HG02885 (cell line): Measurements from ENCODE around the gene TLR6.
"Not testable (repeated sequence)": the region's sequence is repeated elsewhere in the genome, so short reads cannot be mapped to it uniquely, and the experiment has no call there.

Experiments used
- ATAC-seq: cut with Tn5 transposase; IDR thresholded peaks from one replicate; pipeline ENCODE4 v1.9.1; 2021; ENCODE audit warnings: mild to moderate bottlenecking; ENCODE audit not compliant: unreplicated experiment, poor library complexity

TLR6 gene

DNA sequence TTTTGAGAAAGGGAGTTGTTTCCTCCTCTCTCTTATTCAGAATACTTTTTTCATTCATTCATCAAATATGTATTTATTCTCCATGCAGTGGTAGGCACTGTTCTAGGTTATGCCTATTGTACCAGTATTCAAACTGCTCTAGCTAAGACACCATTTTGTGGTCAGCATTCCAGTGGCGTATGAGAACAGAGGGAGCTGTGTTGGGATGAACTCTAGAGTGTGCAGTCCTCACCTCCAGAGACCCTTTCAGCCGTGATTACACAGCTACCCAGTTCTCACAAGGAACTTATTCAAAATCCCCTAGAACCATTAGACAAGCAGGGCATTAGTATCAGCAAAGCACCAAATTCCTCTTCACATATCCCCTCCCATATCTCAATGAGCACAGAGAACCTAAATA lies 56.3 kb downstream of the TLR6 start:
- no peak for ATAC-seq

DNA sequence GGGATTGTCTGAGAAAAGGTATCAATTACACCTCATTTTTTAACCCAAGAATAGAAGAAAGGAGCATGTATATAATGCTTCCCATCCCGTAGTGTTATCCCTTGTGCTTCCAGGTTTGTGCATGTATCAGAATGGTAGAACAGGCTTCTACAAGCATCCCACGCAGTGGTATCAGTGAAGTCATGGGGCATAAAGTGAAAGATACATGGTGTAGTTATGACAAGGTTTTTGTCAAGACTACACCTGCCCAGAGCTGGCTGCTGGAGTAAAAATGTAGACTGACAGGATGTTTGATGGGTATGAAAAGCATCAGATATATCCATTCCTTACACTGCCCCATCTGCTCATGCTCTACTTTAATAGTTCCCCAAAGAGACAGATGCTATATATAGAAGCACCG lies 61.5 kb downstream of the TLR6 start:
- ATAC-seq, result no peak

DNA sequence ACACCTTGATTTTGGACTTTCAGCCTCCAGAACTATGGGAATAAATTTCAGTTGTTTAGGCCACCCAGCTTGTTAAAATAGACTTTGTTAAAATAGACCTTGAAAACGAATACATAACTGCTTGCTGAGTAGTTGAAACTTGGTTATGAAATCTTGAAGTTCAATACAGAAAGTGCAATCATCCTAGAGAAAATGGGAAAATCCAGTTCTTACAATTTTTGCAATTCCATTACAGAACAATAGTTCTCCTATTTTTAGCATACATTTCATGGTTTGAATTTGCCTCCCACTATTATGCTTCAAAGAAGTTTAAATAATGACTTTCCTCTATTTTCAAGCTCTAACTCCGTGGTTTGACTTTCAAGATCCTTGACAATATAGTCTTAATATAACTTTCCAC lies 62.6 kb downstream of the TLR6 start:
- no peak for ATAC-seq

DNA sequence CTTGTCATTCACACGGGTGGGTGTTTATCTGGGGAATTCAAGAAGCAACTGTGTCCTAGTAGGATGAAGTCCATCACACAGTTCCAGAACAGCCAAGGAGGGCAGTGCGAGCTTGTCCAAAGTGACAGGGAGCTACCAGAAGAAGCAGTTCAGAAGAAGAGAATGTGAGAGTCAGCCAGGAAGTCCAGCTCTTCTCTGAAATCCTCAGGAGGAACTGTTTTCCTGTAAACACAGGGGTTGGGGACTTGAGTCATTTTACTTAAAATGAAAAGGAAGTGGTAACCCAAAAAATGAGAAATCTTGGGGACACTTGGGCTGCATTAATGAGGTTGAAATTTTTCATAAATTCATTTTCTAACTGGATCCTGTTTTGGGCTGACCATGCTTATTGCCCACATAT lies 65.6 kb downstream of the TLR6 start:
- ATAC-seq, result no peak

DNA sequence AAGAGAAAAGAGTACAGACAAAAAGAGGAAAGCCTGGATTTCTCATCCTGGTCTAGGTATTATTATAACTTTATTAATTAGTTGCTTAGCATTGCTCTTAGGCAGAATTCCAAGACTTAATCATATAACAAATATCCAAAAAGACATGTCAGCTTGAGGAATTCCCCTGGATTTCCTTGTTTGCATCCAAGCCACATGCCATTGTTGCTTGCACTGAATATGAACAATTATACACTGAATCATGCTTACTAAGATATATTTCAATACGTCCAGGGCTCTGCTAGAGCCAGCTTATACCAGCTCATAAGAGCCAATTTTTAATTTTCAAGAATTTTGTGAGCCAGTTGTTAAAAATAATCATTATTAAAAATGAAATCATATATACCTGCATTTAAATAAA lies 68.3 kb downstream of the TLR6 start:
- ATAC-seq, result no peak

DNA sequence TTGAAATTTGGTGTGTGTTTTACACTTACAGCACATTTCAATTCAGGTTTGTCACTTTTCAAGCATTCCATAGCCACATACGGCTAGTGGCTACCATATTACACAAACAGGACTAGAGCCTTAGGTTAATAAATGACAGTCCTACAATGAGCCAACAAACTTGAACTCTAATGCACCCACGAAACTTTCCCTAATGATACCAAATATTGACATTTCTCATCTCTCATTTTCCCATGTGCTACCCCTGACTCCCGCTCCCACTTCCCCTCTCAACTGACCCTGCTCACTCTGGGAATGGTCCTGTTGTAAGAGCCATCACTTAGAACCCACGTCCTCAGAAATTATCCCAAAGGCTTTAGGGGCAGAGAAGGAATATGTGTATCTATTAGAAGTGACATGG lies 68.9 kb downstream of the TLR6 start:
- no peak for ATAC-seq

DNA sequence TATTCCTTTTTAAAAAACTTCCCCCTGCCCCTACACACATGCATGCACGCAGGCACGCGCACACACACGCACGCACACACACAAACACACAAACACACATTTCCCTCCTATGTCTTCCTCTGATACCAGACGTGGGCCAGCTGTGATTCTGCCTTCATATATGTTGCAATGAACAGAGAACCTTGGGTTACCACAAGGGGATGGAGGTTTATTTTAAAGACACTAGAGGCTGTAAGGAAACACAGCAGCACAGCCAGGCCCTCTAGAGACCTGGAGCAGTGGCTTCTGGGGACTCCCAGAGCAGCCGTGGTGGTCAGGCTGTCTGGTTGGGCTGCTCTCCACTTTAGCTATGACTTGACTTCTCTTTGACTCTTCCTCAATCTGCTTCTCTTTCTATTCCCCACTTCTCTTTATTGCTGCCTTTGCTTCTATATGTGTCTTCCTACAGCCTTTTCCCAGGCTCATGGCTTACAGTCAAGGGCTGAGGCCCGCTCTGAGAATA lies 70.7 kb downstream of the TLR6 start:
- ATAC-seq, result peak; percentile 68

DNA sequence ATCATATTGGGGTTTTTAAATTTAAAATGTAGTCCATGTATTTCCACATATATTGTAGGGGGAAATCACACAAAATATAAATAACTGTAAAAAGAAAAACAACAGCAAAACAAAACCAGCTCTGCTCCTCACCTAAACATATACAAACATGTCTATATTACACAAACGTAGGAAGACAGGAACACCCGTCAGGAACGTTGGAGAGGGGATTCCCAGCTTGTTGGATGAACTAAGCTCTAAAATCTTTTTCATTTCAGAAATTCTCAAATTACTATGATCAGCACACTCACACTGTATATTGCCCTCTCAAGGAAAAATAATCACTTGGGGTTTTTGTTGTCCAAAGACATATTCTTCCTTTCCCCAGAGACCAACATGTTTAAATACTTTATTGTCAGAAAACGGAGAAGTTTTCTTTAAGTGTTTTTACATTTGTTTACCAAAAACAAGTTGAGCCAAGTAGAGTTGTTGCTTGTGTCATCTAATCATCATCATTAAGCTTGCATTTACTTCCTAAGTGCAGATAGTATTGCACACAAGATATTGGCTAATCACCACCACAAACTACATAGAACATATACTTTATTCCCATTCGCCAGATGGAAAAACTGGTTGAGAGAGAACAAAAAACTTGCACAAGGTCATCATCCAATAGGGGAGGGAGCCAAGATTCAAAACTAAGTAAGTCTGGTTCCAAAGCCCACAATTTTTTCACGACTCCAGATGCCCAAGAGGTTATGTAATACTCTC lies 71.4 kb downstream of the TLR6 start:
- ATAC-seq, result no peak

DNA sequence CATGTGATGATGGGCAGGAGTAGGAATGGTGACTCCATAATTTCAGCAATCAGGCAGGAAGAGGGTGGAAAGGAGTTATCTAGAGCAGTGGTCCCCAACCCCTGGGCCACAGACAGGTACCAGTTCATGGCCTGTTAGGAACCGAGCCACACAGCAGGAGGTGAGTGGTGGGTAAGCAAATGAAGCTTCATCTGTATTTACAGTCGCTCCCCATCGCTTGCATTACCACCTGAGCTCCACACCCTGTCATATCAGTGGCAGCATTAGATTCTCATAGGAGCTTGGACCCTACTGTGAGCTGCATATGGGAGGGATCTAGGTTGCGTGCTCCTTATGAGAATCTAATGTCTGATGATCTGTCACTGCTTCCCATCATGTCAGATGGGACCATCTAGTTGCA lies 72.5 kb downstream of the TLR6 start:
- no peak for ATAC-seq

DNA sequence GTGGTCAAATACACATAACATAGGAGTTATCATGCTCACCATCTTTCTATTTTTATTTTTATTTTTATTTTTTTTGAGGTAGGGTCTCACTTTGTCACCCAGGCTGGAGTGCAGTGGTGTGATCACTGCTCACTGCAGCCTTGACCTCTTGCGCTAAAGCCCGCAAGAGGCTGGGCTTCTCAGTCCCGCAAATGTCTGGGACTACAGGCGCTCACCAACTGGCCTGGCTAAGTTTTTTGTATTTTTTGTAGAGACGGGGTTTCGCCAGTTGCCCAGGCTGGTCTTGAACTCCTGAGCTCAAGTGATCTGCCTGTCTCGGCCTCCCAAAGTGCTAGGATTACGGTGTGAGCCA lies 73.5 kb downstream of the TLR6 start:
- no peak for ATAC-seq

DNA sequence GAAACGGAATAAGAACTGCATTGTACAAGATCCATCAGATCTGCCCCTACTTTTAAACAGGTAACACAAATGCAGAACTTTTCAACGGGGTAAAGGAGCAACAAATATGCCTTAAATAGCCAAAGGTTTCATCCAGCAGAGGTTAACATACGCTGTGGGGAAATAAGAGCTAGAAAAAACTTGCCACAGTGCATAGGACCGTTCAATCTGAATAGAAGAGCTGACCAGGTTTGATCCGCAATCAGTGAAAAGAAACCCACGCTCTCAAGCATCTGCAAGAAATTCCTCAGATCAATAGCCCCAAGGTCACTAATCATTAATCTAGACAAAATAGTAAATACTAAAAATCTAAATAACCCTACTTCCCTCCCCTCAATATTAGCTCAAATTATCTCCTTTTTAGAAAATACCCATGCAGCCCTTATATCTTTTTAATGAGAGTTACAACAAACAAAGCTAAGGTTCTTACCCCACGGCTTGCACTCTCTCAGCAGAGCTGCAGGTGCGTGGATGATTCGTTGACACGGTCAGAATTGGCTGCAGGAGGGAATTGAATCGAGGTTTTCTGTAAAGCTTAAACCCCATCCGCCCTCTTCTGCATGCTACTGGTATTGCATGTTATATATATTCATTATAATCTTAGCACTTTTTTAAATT lies 74.0 kb downstream of the TLR6 start, which contains the start of gene TLR10:
TSS of gene TLR10 (minus strand) at position 539 of the 657 bp plus-strand sequence. CDS start 7,400 bp downstream, outside the sequence.
- peak; percentile 72 for ATAC-seq

DNA sequence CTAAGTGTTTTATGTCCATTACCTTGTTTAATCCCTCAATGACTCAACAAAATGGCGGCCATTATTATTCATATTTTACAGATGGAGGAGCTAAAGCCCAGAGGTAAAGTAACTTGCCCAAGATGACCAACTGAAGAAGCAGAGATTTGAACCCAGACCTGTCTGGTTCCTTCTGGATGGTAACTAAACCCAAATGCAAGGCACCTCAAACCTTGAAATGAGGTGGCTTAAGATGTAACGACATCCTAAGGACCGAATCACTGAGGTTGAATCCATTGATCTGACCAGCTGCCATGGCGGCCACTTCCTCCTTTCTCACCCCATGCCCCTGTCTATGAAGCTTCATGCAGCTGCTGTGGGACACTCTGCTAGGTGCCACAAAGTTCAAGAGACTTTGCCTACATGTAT lies 74.8 kb downstream of the TLR6 start:
- ATAC-seq, result peak; percentile 36

DNA sequence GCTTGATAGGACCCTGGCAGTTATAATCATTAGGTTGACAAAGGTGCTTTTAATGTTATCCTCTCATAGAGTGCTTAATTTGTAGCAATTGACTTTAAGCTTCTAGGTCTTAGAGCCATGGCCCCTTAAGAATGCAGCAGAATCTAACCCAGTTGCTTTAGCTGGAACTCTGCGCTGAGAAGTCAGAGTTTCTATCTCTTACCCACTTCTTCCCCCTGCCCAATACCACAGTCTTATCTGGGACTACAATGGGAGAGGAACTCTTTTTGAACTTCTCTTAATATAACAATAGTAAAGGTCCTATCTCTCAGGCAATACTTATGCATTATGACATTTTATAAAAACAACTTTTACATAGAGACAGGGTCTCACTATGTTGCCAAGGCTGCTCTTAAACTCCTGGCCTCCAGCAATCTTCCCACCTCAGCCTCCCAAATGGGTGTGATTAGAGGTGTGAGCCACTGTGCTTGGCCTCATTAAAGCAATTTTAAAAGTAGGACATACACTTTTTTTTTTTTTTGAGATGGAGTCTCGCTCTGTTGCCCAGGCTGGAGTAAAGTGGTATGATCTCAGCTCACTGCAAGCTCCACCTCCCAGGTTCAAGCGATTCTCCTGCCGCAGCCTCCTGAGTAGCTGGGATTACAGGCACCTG lies 75.7 kb downstream of the TLR6 start:
- ATAC-seq, result no peak

DNA sequence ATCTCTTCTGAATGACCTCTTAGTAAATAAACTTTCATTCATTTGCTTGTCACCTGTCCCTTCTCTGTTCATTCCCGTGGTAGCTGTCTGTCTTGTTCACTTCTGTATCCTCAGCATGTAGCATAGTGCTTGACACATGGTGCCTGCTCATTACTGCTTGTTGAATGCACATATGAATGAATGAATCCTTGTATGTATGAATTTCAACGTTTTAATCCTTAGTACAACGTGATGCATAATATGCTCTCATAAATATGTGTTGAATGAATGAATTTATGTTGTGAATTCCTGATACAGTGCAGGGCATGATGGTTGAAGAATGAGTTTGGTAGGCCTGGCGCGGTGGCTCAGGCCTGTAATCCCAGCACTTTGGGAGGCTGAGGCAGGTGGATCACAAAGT lies 76.8 kb downstream of the TLR6 start:
- no peak for ATAC-seq

DNA sequence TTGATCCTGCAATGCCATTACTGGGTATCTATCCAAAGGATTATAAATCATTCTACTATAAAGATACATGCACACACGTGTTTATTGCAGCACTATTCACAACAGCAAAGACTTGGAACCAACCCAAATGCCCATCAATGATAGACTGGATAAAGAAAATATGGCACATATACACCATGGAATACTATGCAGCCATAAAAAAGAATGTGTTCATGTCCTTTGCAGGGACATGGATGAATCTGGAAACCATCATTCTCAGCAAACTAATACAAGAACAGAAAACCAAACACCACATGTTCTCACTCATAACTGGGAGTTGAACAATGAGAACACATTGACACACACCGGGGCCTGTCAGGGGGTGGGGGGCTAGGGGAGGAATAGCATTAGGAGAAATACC lies 78.7 kb downstream of the TLR6 start:
- not testable (repeated sequence) for ATAC-seq

DNA sequence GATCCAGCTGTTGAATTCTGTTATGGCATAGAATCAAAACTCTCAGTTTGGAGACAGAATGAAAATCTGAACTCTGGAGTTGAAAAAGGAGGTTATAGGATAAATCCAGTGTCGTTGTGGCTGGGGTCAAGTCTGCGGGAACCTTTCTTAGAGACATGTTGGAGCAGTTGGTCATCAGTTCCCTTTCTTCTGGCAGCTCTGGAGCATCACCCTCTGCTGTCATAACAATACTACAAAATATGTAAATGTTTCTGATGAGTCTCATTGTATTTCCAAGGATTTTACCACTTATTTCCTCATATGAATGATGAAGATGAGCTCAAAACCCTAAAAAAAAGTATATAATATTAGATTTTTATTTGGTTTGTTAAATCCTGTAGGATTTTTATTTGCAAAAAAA lies 81.3 kb downstream of the TLR6 start:
- ATAC-seq, result no peak

DNA sequence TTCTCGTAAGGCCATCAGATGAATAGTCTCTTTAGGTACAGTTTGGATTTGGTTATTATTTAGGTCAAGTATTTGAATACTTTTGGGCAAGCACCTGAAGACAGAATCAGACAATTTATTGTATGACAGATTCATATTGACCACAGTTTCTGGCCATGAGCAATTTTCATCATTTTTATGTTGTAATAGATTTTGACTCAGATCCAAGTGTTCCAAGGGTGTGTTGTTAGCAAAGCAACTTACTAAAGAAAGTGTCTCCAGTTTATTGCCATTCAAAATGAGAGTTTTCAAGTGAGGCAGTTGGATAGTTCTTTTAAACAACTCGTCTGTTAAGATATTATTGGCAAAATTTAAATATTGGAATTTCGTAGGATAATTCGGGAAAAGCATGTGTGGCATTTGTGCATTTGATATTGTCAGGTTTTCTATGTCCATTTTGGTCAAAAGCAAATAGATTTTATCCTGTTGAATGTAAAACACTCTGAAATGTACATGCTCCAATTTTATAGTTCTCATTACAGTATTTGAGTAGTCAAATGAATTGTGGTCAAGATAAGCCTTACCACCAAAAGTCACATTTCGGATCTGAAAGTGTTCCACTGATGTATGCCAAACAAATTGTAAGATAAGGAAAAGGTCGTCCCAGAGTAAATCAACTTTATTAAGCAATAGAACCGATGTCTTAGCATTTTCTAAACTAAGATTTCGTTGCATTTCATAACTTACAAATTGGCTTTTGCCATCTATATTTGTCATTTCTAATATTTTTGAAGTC lies 82.2 kb downstream of the TLR6 start:
- no peak for ATAC-seq
